Heart right ventricle (tissue), 16 donors: ENCODE data around the gene CYP1B1. TPM values are rescaled to one million over a fixed set of nuclear protein-coding genes. Genes with fewer than 3 reads are reported as not detected.
A peak's percentile ranks its signal among the peaks of the same experiment; 100 is the strongest.

Source experiments
- ATAC-seq, 8 donors: fragments of 200-7000 bp; cut with Tn5 transposase; one replicate each; pipeline ENCODE4 v1.9.1; 2020; ENCODE audit warnings: mild to moderate bottlenecking in 8 of 8, moderate library complexity in 8 of 8, moderate number of reproducible peaks in 1 of 8
- DNase-seq, 2 donors: peaks; one replicate each; pipeline ENCODE4 v3.0.0-alpha.2; 2020
- H3K27ac ChIP-seq, 10 donors: fragments of 200-600 bp; sonication (generic) in 2 of 10; one replicate each; pipeline versions ENCODE4 v1.5.0 to v1.8.0; 2020 to 2022; ENCODE audit warnings: mild to moderate bottlenecking in 3 of 10
- H3K27me3 ChIP-seq, 7 donors: fragments of 200-600 bp; one replicate each; pipeline ENCODE4 v1.8.0; 2021 to 2022; ENCODE audit warnings: mild to moderate bottlenecking in 2 of 7
- H3K36me3 ChIP-seq, 9 donors: fragments of 200-600 bp; sonication (generic) in 1 of 9; one replicate each; pipeline versions ENCODE4 v1.5.0 to v1.8.0; 2020 to 2022; ENCODE audit warnings: mild to moderate bottlenecking in 2 of 9
- H3K4me1 ChIP-seq, 9 donors: fragments of 200-600 bp; sonication (generic) in 1 of 9; one replicate each; pipeline versions ENCODE4 v1.5.0 to v1.8.0; 2020 to 2022; ENCODE audit warnings: mild to moderate bottlenecking in 4 of 9
- H3K4me3 ChIP-seq, 10 donors: fragments of 200-600 bp; sonication (generic) in 2 of 10; one replicate each; pipeline versions ENCODE4 v1.5.0 to v1.8.0; 2020 to 2022; ENCODE audit warnings: mild to moderate bottlenecking in 7 of 10, moderate library complexity in 2 of 10
- H3K9me3 ChIP-seq, 11 donors: fragments of 200-600 bp in 10 of 11; sonication (generic) in 2 of 11; one replicate each; pipeline versions ENCODE4 v1.5.0 to v1.8.0; 2013 to 2022; ENCODE audit warnings: mild to moderate bottlenecking in 2 of 11, control low read depth in 1 of 11, moderate library complexity in 1 of 11
- WGBS, 2 donors: extraction: QIAGEN DNeasy Blood & Tissue Kit; methylation state at CpG; one replicate each; pipeline ENCODE4 v1.1.7; 2013; ENCODE audit warnings: inconsistent platforms in 1 of 2; 5-methylcytosine and 5-hydroxymethylcytosine counted together
- intact Hi-C, 10 donors: fragments of 100-400 bp; cut with DNase I; formaldehyde crosslinking; loops; one replicate each; pipeline versions ENCODE4 v1.11.1 to v1.14.2; 2022
- polyA plus RNA-seq, 2 donors: library from polyadenylated mRNA; stranded (reverse); fragments of 200-250 nt; gene quantifications; one replicate each; pipeline ENCODE4 v1.2.3, GENCODE V29; 2013
- total RNA-seq, 10 donors: library from RNA; stranded (reverse); fragmentation: NEBNext Ultra II Directional in 3 of 10; extraction: Animal tissue kit (Norgen Biotek cat#: 25700) in 3 of 10; gene quantifications; one replicate each; pipeline versions ENCODE4 v1.2.1 to v1.2.4, GENCODE V29; 2021 to 2023
- TF ChIP-seq, protein P1 (sequence below), 9 donors: fragments of 200-600 bp; sonication (generic) in 2 of 9; IDR thresholded peaks; one replicate each; pipeline versions ENCODE4 v1.5.0 to v1.8.0; 2021 to 2022; ENCODE audit warnings: antibody characterized with exemption in 9 of 9, mild to moderate bottlenecking in 5 of 9, moderate library complexity in 1 of 9
- donor health status: Arrhythmogenic right ventricular cardiomyopathy.
- donor health status: ischemic (EF 13 %, LVEDD 7.1; RV severe dilation, severe dysfunction).
- donor health status: healthy with polysubstance abuse.
- donor health status: DM: no; HTN: yes; CAD: no.
- donor health status: DM: no; HTN: no; CAD: no.
- donor health status: ischemic (EF 25% LVEDD 6.9; RV normal size, moderate dysfunction).
- donor health status: ischemic (EF 25% LVEDD 5.7; RV mildly dilated, moderate dysfunction).
- donor health status: healthy.
- donor health status: DM: yes; HTN: yes; CAD: no.
- donor health status: Ischemic cardiomyopathy.
- donor health status: ischemic (EF 35%, LVEDD 5.7; RV mildly dilated, moderate dysfunction).
- donor health status: nonischemic (EF 11% LVEDD 7.7; RV severe dilation, severe dysfunction).
- donor health status: DM: yes; HTN: yes; CAD: no.
- donor health status: PGD.
- donor health status: ischemic (EF 29% LVEDD 5.4; RV normal size, mild dysfunction).
- donor health status: nonischemic (EF 23%, LVEDD 6.1; RV moderate dilation, normal function).

Gene CYP1B1
- total and polyA plus RNA-seq, 12 donors, result 7.2 to 89.3 (median 14.3) TPM

DNA sequence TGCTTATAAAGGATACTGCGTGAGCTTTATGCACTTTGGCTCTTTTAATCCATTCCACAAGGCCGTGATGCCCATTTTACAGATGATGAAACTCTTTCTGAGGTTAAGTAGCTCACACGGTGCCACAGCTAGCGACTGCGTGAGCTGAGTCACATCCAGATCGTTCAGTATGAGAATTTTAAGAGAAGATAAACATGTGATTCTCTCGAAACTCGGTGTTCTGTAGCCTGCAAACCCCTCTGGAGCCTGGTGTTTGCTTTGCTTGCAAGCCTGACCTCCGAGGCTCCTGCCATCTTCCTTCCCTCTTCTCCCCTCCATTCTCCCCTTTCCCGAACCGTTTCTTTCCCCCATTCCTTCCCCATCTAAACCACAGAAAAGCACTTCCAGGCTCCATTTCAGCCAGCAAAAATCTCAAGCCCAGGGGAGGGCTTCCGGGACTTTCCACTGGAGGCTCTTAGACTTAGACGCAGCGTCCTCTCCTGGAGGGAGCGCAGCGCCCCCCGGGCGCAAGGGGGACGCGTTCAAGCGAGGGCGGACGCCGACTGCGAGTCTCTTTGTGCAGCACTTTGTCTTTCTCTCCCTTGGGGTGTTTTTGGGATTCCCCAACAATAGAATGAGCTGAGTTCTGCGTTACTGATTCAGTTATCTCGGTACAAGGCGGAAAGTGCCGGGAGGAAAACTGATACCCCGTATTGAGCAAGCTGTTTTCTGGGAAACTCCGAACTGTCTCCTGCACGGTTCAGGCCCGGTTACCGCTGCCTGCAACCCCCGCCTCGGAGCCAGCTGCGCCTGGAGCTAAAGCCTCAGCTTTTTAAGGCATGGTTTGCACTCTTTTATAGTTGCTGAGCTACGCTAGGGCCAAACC lies 38.0 kb downstream of the CYP1B1 start:
- TF ChIP-seq, protein P1, sequence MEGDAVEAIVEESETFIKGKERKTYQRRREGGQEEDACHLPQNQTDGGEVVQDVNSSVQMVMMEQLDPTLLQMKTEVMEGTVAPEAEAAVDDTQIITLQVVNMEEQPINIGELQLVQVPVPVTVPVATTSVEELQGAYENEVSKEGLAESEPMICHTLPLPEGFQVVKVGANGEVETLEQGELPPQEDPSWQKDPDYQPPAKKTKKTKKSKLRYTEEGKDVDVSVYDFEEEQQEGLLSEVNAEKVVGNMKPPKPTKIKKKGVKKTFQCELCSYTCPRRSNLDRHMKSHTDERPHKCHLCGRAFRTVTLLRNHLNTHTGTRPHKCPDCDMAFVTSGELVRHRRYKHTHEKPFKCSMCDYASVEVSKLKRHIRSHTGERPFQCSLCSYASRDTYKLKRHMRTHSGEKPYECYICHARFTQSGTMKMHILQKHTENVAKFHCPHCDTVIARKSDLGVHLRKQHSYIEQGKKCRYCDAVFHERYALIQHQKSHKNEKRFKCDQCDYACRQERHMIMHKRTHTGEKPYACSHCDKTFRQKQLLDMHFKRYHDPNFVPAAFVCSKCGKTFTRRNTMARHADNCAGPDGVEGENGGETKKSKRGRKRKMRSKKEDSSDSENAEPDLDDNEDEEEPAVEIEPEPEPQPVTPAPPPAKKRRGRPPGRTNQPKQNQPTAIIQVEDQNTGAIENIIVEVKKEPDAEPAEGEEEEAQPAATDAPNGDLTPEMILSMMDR (IDR thresholded peaks at IDR 0.05), result peak in 7 of 9 donors; percentile 19 to 62 (median 40)
- ATAC-seq (peak; percentile 69 to 94 (median 90)), DNase-seq (peak; percentile 24 to 39)
- H3K4me3 ChIP-seq, result peak overlapping the region in 9 of 10 donors; percentile 16 to 48 (median 41)
- peak overlapping the region in 8 of 10 donors; percentile 25 to 65 (median 56) for H3K27ac ChIP-seq
- intact Hi-C loops, result no loop called here
- H3K36me3 ChIP-seq, result no peaks in the 10 kb centered on the region
- WGBS, 2 donors, result 15 to 18% methylated on average over 38 of the region's 38 CpGs
- H3K4me1 ChIP-seq, result peaks cover 0 to 15% (median 10%) of the 10 kb centered on the region in 9 donors
- H3K9me3 ChIP-seq, result peaks cover 0 to 15% (median 0%) of the 10 kb centered on the region in 11 donors
- H3K27me3 ChIP-seq, result peaks cover 0 to 50% (median 23%) of the 10 kb centered on the region in 7 donors

GRCh38 chr2:38037325-38037724 lies 38.6 kb downstream of the CYP1B1 start:
- peak overlapping the region in 3 of 10 donors; percentile 48 to 65 (median 59) for H3K27ac ChIP-seq
- WGBS, 2 donors, result 87 to 88% methylated on average over 4 of the region's 4 CpGs
- peaks cover 0 to 15% (median 10%) of the 10 kb centered on the region in 9 donors for H3K4me1 ChIP-seq
- H3K9me3 ChIP-seq, result peaks cover 0 to 9% (median 0%) of the 10 kb centered on the region in 11 donors
- DNase-seq (no peak), ATAC-seq (peak in 1 of 8 donors; percentile 14)
- H3K36me3 ChIP-seq, result no peaks in the 10 kb centered on the region
- H3K4me3 ChIP-seq, result peak overlapping the region in 3 of 10 donors; percentile 26 to 42 (median 41)
- peaks cover 0 to 50% (median 23%) of the 10 kb centered on the region in 7 donors for H3K27me3 ChIP-seq
- TF ChIP-seq, protein P1 (IDR thresholded peaks at IDR 0.05), result no peak
- intact Hi-C loops, result no loop called here

DNA sequence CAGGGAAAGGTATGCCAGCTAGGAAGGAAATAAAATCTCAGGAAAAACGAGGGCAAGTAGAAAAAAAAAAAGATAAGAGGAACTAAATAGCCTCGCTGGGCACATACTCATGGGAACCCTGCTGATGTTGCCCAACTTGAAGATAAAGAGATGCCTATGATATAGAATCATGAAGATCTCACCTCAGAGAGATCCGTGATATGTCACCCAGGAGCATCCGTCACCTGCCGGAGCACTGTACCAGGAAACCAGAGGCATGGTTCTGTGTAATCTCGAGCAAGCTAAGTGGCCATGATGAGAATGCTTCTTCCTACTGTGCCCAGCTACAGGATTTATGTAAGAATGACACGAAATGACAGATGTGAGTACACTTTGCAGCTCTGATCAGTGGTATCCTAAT lies 40.0 kb downstream of the CYP1B1 start:
- DNase-seq (no peak), ATAC-seq (no peak)
- Histone ChIP-seq H3K9me3 (peaks cover 0 to 8% (median 0%) of the 10 kb centered on the region in 11 donors), H3K4me1 (peaks cover under 1 to 15% (median 10%) of the 10 kb centered on the region in 9 donors), H3K27ac (no peak overlapping the region), H3K27me3 (peaks cover 0 to 50% (median 23%) of the 10 kb centered on the region in 7 donors), H3K36me3 (no peaks in the 10 kb centered on the region), H3K4me3 (no peak overlapping the region)
- WGBS, 2 donors, result 74 to 84% methylated on average over 7 of the region's 7 CpGs
- intact Hi-C loops, result no loop called here
- TF ChIP-seq, protein P1 (IDR thresholded peaks at IDR 0.05), result no peak

GRCh38 chr2:38033646-38034045 lies 42.3 kb downstream of the CYP1B1 start:
- DNase-seq (no peak), ATAC-seq (no peak)
- no peak overlapping the region for H3K4me3 ChIP-seq
- 40 to 49% methylated on average over 2 of the region's 2 CpGs for WGBS, 2 donors
- no peaks in the 10 kb centered on the region for H3K9me3 ChIP-seq
- intact Hi-C loops, result no loop called here
- H3K4me1 ChIP-seq, result peaks cover 3 to 22% (median 10%) of the 10 kb centered on the region in 9 donors
- H3K27ac ChIP-seq, result no peak overlapping the region
- no peaks in the 10 kb centered on the region for H3K36me3 ChIP-seq
- H3K27me3 ChIP-seq, result peaks cover 0 to 39% (median 19%) of the 10 kb centered on the region in 7 donors
- TF ChIP-seq, protein P1 (IDR thresholded peaks at IDR 0.05), result no peak
